ENCODE measurements around the gene EIF4ENIF1. TPM values are rescaled to one million over a fixed set of nuclear protein-coding genes. Genes with fewer than 3 reads are reported as not detected.

Gene EIF4ENIF1
- total RNA-seq, 1 experiment from 2014 or later, result 36.3 TPM

GRCh38 chr22:31501738-31502137 lies 12.1 kb upstream of the EIF4ENIF1 start:
- H3K9me3 Mint-ChIP-seq, result peaks cover 11 to 13% of the 10 kb centered on the region in 2 experiments
- H3K4me3 Mint-ChIP-seq, result no peak overlapping the region
- peaks cover 8 to 16% of the 10 kb centered on the region in 2 experiments for H3K4me1 Mint-ChIP-seq

More at GRCh38 chr22:31501738-31502137, 12.1 kb upstream of the EIF4ENIF1 start:
- Histone ChIP-seq H3K23ac (ENCODE audit: insufficient read length, low read depth, low read length) (no peak overlapping the region), H2BK5ac (ENCODE audit: insufficient read length, low read length) (no peak overlapping the region), H4K5ac (ENCODE audit: insufficient read length, low read depth, low read length) (no peak overlapping the region), H4K8ac (replicated peaks; ENCODE audit: insufficient read length, low read depth, low read length) (no peak overlapping the region), H3K56ac (ENCODE audit: insufficient read length, low read depth, low read length) (no peak overlapping the region), H3K9ac (ENCODE audit: extremely low read depth, insufficient read length, low read length) (no peak overlapping the region), H2BK12ac (ENCODE audit: insufficient read length, low read depth, low read length) (no peak overlapping the region), H3K14ac (ENCODE audit: insufficient read depth, low read length) (no peak overlapping the region), H2BK20ac (ENCODE audit: low read depth, low read length, poor library complexity, severe bottlenecking) (no peak overlapping the region), H3K27ac (ENCODE audit: insufficient read length, low read depth, low read length) (no peak overlapping the region), H2BK15ac (ENCODE audit: low read depth, low read length) (no peak overlapping the region), H3K4ac (ENCODE audit: low read depth, low read length) (no peak overlapping the region), H3K23me2 (ENCODE audit: insufficient read length, low read depth, low read length, poor library complexity, severe bottlenecking) (no peaks in the 10 kb centered on the region), H3K79me2 (ENCODE audit: insufficient read depth, low read length) (0 out of 2 replicates have a peak, but pooled peaks cover 2% of the 10 kb centered on the region), H4K91ac (ENCODE audit: insufficient read length, low read depth, low read length) (no peak overlapping the region), H3K4me1 (ENCODE audit: insufficient read depth, low read length) (no peaks in the 10 kb centered on the region; the same call in 1 of the 2 replicates), H3K79me1 (ENCODE audit: insufficient read depth, low read depth, low read length, poor library complexity, severe bottlenecking) (no peaks in the 10 kb centered on the region), H3K9me3 (ENCODE audit: control insufficient read depth, low read depth, low read length) (no peaks in the 10 kb centered on the region), H3K4me2 (ENCODE audit: insufficient read depth, insufficient read length, low read length) (no peak overlapping the region), H3T11ph (ENCODE audit: low read length) (no peak overlapping the region), H3K27me3 (ENCODE audit: insufficient read depth, low read length) (no peaks in the 10 kb centered on the region; the same call in 1 of the 2 replicates), H4K20me1 (ENCODE audit: control insufficient read depth, insufficient read depth, insufficient read length) (no peaks in the 10 kb centered on the region), H2BK120ac (ENCODE audit: low read depth, low read length, poor library complexity, severe bottlenecking) (no peak overlapping the region), H2AFZ (ENCODE audit: low read length) (no peak overlapping the region), H2AK5ac (ENCODE audit: insufficient read length, low read length) (no peak overlapping the region), H3K18ac (ENCODE audit: insufficient read length, low read depth, low read length) (no peak overlapping the region)
- TF ChIP-seq CTCF (conservative IDR thresholded peaks at IDR 0.05), result no peak
- peaks cover 0 to 17% (median 6%) of the 10 kb centered on the region in 3 experiments; a peak in 5 of 7 replicates for H3K36me3 Mint-ChIP-seq (ENCODE audit: insufficient read depth in 1 of 3, low read depth in 3 of 3)
- no CpG with 5 or more reads among the region's 2 CpGs for WGBS (ENCODE audit: extremely low coverage, insufficient read length, low lambda C conversion rate)
- H3K27me3 Mint-ChIP-seq (ENCODE audit: low read depth), result peaks cover 6% of the 10 kb centered on the region; the same call in 1 of the 2 replicates
- H3K27ac Mint-ChIP-seq, result no peak overlapping the region
- no peak for DNase-seq

All from H9 (cell line).